ENCODE measurements around the gene SEC24C. TPM values are rescaled to one million over a fixed set of nuclear protein-coding genes. Genes with fewer than 3 reads are reported as not detected.

The SEC24C gene
- total and polyA plus RNA-seq, 2 of the 13 experiments (the other 11 are each of a cell fraction or from before 2014, with no cell fraction given): 63.1 to 66.4 TPM

- TF ChIP-seq DZIP1 (CRISPR knock-in tag; IDR thresholded peaks at IDR 0.05): peak; percentile 76; the same call in 1 of the 2 replicates
- TF ChIP-seq MTF1 (CRISPR knock-in tag; IDR thresholded peaks at IDR 0.05): no peak
- 0 out of 2 replicates have a peak, but pooled peaks have one; percentile 17 for TF ChIP-seq ZBTB37 (CRISPR knock-in tag; IDR thresholded peaks at IDR 0.05)
- TF ChIP-seq FOXP4 (CRISPR knock-in tag; IDR thresholded peaks at IDR 0.05): peak; percentile 23
- no peak for TF ChIP-seq NR2F1 (CRISPR knock-in tag; IDR thresholded peaks at IDR 0.05)
- TF ChIP-seq ZIK1 (CRISPR knock-in tag; IDR thresholded peaks at IDR 0.05; ENCODE audit: borderline replicate concordance, low read depth): peak; percentile 67; the same call in 1 of the 2 replicates
- peak; percentile 65 for TF ChIP-seq CREB1 (IDR thresholded peaks at IDR 0.05)
- TF ChIP-seq CREB1 (CRISPR knock-in tag; IDR thresholded peaks at IDR 0.05): peak; percentile 88
- peak; percentile 84 for TF ChIP-seq ZNF317 (CRISPR knock-in tag; IDR thresholded peaks at IDR 0.05)
- peak; percentile 75 for TF ChIP-seq ELF1 (CRISPR knock-in tag; IDR thresholded peaks at IDR 0.05)
- TF ChIP-seq CEBPB (IDR thresholded peaks at IDR 0.05; ENCODE audit: borderline replicate concordance, low read depth, low read length): no peak
- TF ChIP-seq ZBTB7B (CRISPR knock-in tag; IDR thresholded peaks at IDR 0.05): no peak; the same call in 1 of the 2 replicates
- TF ChIP-seq ZNF644 (CRISPR knock-in tag; IDR thresholded peaks at IDR 0.05; ENCODE audit: low read depth): no peak
- TF ChIP-seq NR2C2 (CRISPR knock-in tag; IDR thresholded peaks at IDR 0.05; ENCODE audit: borderline replicate concordance): peak; percentile 94
- no peak for TF ChIP-seq ETS1 (CRISPR knock-in tag; IDR thresholded peaks at IDR 0.05)
- TF ChIP-seq MAFK (conservative IDR thresholded peaks at IDR 0.05 in 1 of 2, IDR thresholded peaks at IDR 0.05 in 1 of 2; ENCODE audit: low read length in 2 of 2): no peak
- peak; percentile 54; the same call in 1 of the 2 replicates for TF ChIP-seq ZNF101 (CRISPR knock-in tag; IDR thresholded peaks at IDR 0.05; ENCODE audit: borderline replicate concordance, low read depth)
- TF ChIP-seq ARHGAP35 (CRISPR knock-in tag; IDR thresholded peaks at IDR 0.05; ENCODE audit: borderline replicate concordance): no peak
- TF ChIP-seq ZNF563 (CRISPR knock-in tag; IDR thresholded peaks at IDR 0.05): peak; percentile 56
- no peak for TF ChIP-seq ZNF558 (CRISPR knock-in tag; IDR thresholded peaks at IDR 0.05; ENCODE audit: borderline replicate concordance)
Observed at GRCh38 chr10:73730153-73730906, 13.8 kb upstream of the SEC24C start (continued).

Measured in HepG2 (cell line).